HT1080 (cell line): Measurements from ENCODE around the gene HMCN2. TPM values are rescaled to one million over a fixed set of nuclear protein-coding genes. Genes with fewer than 3 reads are reported as not detected.
"Not testable (repeated sequence)": the region's sequence is repeated elsewhere in the genome, so short reads cannot be mapped to it uniquely, and the experiment has no call there.

Source experiments
- DNase-seq: peaks from one replicate; pipeline ENCODE4 v3.0.0-alpha.2; 2015; ENCODE audit warnings: low read depth
- total RNA-seq: library from RNA; depleted of rRNA; stranded (reverse); fragments of >200 nt; shearing (Covaris generic); gene quantifications from 2 replicates; pipeline ENCODE4 v1.2.3, GENCODE V29; 2014

The HMCN2 gene
- total RNA-seq, 1 experiment from 2014 or later: 0.48 TPM

DNA sequence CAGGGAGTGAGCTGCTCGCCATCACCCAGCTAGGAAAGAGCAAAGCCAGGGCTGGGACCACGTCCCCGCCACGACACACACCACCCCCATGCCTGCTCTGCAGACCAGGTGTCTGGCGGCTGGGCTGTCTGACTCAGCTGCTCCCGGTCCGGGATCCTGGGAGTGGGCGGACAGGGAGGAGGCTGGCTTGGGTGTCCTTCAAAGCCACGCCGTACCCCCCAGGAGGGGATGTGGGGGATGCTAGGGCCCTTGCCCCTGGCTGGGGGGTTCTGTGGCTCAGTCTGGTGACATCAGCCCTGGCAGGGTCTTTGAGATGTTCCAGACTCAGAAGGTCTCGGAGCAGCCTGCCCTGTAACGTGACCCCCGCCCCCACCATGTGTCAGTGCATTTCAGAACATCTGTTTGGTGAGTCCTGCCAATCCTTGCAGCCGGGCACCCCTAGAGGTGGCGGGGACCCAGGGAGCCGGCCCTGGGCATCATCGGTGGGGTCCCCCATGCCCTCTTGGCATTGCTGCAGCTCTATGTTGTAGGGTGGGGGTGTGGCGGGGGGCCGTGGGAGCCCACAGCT lies 62.3 kb downstream of the HMCN2 start:
- DNase-seq: no peak

DNA sequence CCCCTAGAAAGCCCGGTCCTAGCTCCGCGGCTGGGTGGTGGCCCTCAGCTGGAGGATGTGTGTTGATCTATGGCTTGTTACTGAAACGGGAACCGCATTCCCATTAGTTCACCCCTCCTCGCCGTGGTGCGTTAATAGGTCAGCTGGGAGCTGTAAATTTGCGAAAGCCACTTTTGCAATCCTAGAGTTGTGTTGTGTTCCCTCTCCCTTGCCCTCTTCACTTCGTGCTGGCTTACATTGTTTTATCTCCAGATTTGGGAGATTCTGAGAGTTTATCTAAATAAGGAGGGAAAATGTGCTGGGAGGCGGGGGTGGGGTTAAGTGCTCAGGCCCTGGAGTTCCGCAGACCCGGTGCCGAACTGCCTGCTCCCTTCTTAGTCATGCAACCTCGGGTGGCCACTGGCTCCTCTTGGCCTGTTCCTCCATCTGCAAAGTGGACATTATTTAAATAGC lies 62.8 kb downstream of the HMCN2 start:
- no peak for DNase-seq

DNA sequence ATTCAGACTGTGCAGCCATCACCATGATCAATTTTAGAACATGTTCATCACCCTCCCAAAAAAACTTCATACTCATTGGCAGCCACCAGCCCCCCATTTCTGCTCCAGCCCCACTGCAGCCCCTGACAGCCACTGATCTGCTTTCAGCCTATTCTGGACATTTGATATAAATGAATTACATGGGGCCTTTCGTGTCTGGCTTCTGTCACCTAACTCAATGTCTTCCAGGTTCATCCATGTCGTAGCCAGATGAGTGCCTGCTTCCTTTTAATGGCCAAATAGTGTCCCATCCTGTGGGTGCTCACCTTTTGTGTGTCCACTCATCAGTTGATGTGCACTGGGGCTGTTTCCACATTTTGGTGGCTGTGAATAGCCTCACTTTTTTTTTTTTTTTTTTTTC lies 63.5 kb downstream of the HMCN2 start:
- no peak for DNase-seq

GRCh38 chr9:130330202-130330862 lies 64.8 kb downstream of the HMCN2 start:
- DNase-seq: no peak

DNA sequence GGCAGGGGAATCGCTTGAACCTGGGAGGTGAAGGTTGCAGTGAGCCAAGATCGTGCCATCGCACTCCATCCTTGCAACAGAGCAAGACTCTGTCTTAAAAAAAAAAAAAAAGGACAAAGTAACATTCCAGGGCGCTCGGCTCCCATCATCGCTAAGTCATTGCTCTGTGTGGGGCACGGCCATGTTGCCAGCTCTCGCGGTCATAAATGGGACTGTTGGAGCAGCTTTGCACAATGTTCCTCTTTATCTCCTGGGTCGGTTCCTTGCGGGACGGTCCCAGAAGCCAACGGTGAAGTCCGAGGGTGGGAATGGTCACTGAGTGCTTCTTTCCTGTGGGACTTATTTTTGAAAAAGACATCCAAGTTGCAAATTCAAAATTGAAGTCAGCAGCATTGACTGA lies 65.5 kb downstream of the HMCN2 start:
- DNase-seq: no peak

DNA sequence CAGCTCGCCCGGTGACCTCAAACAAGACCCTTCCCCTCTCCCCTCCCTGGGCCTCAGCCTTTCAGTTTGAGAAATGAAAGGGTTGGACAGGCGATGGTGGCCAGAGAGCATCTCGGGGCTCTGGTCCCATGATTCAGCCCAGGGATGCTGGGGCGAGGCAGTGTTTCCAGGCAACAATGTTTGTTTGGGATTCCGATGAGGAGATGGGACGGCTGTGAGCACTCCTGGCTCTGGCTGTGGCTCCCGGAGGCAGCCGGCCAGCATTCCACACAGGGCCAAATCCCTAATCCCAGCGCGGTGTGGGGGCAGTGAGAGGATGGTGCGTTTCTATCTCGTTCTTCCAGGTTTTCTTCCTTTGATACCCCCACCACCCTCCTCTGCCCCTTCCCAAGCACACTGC lies 66.0 kb downstream of the HMCN2 start:
- peak; percentile 29 for DNase-seq

DNA sequence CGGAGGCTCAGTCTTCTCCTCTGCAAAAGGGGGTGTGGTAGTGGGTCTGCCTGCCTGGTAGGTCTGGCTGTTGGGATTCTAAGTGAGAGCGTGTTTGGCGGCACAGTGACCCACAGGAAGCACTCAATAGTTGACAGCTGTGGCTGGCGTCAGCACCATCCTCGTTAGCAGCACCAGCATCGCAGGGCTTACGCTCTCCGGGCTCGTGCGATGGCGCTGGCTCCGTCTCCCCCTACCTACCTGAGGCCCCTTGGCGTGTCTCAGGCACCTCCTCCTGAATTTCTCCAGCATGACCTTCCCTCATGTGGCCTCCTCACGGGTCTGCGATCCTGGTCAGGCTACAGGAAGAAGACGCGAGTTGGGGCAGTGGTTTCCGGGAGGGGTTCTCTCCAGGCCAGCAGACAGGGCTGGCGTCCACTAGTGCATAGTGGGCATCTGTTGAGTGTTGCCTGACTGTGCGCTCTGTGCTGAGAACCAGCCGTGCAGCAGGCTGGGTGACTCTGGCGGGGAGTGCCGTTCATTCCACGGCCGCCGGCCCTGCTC lies 66.9 kb downstream of the HMCN2 start:
- DNase-seq: no peak

DNA sequence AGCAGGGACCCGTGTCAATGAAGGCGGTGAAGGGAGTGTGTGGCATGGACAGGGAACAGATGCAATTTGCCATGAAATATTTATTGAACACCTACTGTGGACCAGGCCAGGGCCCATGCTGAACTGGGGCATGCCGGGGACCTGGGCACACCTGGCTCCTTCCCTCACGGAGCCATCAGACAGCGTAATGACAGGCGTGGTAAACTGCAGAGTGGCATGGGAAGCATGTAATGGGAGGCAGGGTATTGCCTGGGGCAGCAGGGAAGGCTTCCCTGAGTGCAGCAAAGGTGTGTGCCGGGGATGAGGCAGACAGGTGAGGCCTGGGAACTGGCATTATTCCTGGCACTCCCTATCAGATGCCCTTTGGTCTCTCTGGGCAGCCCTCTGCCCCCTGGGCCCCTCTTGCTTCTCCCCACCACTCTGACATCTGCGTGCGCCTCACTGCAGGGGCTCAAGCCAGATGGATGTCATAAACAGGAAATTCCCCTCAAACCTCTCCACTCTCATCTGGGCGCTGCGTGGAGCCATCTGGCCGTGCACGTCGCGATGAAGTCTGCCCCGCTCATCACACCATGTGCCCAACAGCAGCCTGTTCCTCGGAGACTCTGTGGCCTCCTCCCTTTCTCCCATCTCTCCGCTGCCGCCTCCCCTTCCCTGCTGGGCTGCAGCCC lies 67.6 kb downstream of the HMCN2 start:
- DNase-seq: no peak

DNA sequence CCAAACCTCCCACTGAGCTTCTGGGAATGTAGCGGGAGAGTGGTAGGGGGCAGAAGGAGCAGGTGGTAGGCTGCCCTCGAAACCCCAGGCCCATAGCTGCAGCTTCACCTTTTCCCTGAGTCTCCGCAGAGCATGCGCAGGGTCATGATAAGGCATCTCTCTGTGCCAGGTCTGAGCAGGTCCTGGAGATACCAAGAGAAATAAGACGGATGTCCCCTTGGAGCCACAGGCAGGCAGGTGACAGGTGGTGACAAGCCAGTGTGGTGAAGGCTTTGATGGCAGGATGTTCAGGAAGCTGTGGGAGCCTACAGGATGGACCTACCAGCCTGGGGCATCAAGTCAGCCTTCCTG lies 68.1 kb downstream of the HMCN2 start:
- DNase-seq: no peak

- DNase-seq: no peak
These were observed 69.4 kb downstream of the HMCN2 start for GRCh38 chr9:130334915-130335314.

- no peak for DNase-seq
These were observed 70.6 kb downstream of the HMCN2 start for GRCh38 chr9:130336027-130336610.

DNA sequence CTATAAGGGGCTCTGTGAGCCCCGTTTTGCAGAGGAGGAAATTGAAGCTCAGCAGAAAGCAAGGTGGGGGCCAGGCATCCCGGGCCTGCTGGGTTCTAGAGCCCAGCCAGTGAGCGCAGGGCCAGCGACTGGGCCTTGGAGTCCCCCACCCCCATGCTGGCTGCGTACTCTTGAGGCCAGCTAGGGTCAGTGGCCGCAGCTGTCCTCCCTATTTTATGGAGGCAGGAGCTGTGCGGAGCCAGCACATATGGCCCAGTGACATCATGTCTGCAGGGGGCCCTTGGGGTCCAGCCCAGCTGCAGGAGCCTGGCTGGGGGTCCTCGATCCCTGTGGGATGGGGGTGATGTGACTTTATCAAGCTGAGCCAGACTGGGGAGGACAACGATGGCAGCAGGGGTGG lies 71.3 kb downstream of the HMCN2 start:
- no peak for DNase-seq

DNA sequence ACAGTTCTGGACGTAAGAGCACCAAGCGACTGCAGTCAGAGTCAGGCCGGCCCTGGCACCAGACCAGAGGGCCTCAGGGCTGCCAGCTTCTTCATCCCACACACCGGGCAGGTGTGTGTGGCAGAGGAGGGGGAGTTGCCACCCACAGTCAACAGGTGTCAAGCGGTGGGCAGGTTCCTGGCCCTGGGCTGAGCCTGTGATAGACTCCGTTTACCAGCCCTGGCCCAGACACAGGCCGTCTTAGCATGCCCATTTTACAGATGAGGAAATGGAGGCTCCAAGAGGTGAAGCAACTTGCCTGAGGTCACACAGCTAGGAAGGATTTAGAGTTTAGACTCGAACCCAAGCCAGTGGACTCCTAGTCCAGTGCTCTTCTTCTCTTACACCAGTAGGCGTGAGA lies 71.8 kb downstream of the HMCN2 start:
- DNase-seq: no peak

DNA sequence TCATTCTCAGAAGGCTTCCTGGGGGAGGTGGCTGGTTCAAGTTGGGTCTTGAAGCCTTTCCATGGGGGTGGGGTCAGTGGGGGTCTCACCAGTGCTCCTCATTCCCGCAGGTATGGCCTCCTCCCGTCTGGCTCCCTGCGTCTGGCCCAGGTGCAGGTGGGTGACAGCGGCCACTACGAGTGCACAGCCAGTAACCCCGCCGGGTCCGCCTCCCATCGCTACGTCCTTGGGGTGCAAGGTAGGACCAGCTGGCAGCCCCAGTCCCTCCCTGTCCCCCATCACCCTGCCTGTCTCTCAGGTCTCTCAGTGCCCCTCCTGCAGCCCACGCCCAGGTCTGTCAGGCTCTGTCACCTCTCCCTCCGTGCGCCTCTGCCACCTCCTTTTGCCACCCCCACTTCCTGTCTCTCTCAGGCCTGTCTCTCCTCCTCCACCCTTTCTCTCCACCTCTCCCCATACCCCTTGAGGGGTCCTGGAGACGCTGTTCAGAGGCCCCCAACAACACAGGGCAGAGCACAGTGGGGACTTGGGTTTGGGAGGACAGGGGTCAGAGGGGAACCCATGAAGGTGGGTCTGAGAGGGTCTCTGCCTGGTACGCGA lies 72.3 kb downstream of the HMCN2 start:
- DNase-seq: no peak

GRCh38 chr9:130338891-130339290 lies 73.3 kb downstream of the HMCN2 start:
- DNase-seq: not testable (repeated sequence)

DNA sequence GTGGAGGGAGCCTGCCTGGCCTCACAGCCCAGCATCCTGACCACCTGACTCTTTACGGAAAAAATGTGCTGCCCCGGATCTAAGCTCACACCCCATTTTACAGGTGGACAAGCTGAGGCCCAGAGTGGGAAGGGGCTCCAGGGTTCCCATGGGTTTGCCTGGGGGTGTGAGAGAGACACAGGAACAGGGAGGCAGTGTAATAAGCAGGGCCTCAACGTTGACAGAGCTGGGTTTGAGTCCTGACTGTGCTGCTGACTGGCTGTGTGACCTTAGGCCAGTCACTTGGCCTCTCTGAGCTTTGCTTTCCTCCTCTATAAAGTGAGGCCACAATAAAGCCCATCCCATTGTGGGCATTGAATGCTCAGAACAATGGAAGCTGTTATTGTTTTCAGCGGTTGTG lies 73.7 kb downstream of the HMCN2 start:
- DNase-seq: no peak

GRCh38 chr9:130340011-130340410 lies 74.5 kb downstream of the HMCN2 start:
- DNase-seq: no peak

DNA sequence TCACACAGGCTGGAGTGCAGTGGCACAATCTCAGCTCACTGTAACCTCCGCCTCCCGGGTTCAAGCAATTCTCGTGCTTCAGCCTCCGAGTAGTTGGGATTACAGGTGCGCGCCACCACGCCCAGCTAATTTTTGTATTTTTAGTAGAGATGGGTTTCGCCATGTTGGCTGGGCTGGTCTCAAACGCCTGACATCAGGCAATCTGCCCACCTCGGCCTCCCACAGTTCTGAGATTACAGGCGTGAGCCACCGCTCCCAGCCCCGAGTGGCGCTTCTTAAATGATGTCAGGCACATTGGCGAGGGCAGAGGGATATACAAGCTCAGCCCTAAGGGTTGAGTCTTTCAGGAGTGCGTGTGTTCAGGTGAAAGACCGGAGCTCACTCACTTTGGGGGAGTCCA lies 75.0 kb downstream of the HMCN2 start:
- not testable (repeated sequence) for DNase-seq

DNA sequence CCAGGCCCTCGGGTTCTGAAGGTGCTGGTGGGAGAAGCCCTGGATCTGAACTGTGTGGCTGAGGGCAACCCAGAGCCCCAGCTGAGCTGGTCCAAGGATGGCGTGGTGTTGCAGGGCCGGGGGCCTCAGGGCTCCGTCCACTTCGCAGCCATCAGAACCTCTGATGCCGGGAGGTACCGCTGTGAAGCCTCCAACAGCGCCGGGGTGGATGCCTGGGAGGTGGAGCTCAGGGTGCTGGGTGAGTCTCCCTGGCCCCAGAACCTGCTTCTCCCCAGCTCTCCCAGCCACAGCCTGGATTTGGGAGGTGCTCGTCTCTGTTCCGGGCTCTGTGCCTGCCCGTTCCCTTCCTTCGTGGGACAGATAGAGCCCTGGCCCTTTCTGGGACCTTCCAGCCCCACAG lies 75.6 kb downstream of the HMCN2 start:
- DNase-seq: no peak

DNA sequence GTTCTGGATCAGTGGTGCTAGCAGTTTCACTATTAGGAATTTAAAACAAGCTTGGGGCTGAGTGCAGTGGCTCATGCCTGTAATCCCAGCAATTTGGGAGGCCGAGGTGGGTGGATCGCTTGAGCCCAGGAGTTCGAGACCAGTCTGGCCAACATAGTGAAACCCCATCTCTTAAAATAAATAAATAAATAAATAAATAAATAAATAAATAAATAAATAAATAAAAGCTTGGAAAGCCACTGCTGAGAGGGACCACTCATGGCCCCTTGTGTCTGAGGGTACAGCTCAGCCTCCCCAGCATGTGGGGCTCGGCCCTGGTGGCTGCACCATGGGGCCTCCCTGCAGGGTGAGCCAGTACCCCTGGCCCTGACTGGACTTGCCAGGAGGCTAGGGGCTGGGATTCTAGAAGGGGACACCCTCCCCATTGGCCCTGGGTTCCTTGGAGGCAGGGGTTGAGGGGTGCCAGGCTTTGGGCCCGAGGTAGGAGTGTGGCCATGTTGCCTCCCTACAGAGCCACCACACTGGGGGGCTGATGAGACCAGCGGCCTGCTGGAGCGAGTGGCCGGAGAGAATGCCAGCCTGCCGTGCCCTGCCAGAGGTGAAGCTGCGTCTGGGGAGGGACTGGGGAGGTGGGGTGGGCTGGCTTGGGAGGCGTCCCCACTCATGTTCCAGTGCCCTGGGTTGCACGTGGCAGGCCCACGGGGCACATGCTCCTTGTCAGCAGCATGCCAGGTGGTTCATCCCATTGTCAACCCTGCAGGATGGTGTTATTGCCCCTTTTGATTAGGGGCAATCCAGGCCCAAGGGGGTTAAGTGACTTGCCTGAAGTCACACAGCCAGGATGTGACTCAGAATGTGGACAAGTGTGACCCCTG lies 76.5 kb downstream of the HMCN2 start:
- DNase-seq: no peak

DNA sequence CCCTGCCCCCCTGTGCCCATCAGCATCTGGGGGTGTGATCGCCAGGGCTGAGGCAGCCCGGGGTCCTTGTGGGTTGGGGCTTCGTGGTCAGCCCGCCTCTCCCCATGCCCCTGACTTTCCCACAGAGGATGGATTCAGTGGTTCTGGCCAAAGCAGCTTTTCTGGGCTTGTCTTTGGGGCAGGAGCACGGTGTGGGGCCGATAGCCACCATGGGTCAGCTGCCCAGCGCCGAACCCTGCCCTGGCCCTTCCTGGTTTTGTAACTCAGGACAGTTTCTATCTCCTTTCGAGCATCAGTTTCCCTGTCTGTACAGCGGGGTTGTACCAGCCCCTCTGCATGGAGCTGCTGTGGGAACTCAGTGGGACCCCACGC lies 77.1 kb downstream of the HMCN2 start:
- no peak for DNase-seq
